Dermis microvascular lymphatic vessel endothelial cell (primary cell): ENCODE measurements around the gene KRT79. TPM values are rescaled to one million over a fixed set of nuclear protein-coding genes. Genes with fewer than 3 reads are reported as not detected.

Experiments used
- DNase-seq, 2 donors: peaks; one replicate each; pipeline versions ENCODE4 v3.0.0 to v3.0.0-alpha.2; 2010; ENCODE audit warnings: low read depth in 2 of 2
- total RNA-seq: library from RNA; depleted of rRNA; stranded (reverse); fragments of >200 nt; gene quantifications from 2 replicates; pipeline ENCODE4 v1.2.1, GENCODE V29; 2014

The KRT79 gene
- total RNA-seq, 1 donor from 2014 or later: not detected

DNA sequence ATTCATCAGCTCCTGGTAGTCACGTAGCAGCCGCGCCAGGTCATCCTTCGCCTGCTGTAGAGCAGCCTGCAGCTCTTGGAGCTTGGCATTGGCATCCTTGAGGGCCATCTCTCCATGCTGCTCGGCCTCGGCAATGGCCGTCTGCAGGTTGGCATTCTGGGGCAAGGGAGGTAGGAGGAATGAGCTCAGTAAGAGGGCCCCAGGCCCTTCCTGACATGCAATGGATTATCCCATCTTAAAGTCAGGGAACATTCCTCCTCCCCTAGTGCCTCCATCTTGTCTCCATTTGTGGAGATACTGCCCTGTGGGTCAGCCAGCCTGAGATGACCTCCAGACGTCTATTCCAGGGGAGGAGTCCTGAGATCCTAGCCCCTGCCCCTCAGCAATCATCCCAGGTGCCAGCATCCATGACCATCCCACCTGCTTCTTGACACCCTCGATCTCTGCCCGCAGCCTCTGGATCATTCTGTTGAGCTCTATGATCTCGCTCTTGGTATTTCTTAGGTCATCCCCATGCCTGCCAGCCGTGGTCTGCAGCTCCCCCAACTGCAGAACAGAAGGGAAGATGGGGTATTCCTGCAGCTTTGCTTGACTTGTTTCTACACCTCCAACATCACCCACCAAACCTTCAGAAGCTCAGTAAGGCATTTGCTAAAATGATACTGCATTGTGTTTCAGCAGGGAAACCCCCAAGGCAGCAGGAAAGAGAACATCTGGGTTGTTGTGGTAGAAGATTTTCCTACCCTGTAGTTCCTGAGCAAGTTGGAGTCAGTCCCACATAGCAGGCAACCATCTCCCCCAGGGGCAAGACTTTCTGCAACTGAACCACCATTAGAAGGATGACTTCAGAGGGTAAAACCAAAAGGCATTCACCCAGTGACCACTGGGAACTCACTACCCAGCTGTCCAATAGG is 42.6 kb downstream of the KRT79 start:
- no peak for DNase-seq

GRCh38 chr12:52790427-52791270 is 43.5 kb downstream of the KRT79 start:
- no peak for DNase-seq

GRCh38 chr12:52789637-52790426 is 44.3 kb downstream of the KRT79 start:
- no peak for DNase-seq

- no peak for DNase-seq
These were observed 45.1 kb downstream of the KRT79 start for GRCh38 chr12:52788876-52789636.

GRCh38 chr12:52788192-52788875 is 45.8 kb downstream of the KRT79 start:
- DNase-seq: no peak

- no peak for DNase-seq
These were observed 46.6 kb downstream of the KRT79 start for GRCh38 chr12:52787324-52788191.

DNA sequence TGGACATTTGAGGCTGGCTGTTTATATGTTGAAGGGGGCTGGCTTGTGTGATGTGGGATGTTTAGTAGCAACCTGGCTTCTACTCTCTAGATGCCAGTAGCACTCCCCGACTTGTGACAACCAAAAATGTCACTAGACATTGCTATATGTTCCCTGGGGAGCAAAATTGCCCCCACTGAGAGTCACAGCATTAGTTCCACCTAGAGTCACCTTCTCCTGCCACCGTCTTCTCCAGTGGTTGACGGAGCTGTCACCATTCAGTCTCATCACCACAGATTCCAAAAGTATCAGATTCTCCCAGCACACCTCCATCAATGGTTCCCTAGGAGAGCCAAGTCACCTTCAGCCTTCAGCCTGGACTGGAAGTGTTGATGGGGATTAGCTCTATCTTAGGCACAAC is 49.2 kb downstream of the KRT79 start:
- DNase-seq: no peak

DNA sequence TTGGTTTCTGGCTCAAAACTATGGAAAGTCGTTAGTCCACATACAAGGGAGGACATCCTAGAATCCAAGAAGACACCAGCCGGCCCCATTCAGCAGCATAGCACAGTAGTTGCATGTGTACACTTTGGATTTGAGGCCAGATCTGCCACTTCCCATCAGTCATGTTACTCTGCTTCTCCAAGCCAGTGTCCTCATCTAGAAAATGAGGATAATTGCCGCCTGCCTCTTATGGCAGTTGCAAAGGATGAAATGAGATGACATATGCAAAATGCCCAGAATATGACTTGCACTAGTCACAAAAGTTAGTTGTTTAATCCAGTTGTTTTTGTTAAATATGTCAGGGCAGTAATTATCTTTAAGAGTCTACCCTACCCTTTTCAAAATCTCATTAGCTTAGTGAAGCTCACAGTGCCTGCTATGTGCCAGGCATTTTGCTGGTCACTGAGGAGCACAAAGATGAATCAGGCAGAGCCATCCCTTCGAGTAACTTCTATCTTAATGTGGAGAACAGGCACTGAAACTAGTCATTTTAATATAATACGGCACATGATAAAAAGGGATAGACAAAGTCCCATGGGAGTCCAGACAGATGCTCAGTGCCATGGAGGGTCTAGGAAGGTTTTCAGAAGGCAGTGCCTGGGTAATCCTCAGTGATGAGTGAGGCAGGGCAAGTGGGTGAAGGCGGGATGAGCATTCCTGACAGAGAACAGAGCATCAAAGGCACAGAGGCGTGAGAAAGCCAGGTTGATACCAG is 50.4 kb downstream of the KRT79 start:
- DNase-seq: no peak

GRCh38 chr12:52782502-52782901 is 51.6 kb downstream of the KRT79 start:
- DNase-seq: no peak

DNA sequence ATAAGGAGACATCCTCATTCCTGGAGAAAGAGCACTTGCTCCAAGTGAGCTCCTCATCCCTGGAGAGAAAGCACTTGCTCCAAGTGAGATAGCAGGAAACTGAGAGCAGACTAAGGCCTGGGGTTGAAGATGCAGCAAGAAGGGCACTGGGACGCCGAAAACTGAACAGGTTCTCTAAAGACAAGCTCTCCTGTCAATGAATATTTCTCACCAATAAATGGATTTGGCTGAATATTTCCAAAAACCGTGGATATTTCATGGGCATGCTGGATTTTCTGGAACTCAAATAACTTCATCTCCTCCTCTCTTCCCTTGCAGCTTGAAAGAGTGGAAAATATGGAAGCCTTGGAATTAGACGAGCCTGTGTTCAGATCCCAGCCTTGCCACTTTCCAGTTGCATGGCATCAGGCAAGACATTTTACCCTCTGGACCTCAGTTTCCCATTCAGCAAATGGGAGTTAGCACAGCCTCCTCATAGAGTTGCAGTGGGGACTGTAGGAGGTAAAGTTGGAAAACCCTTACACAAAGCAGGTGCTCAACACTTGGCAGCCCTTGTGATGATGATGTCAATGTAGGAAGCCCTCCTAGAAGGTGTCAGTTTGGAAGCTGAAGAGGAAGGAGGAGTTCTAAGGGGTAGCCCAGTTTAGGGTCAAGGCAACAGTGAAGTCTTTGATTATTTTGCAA is 52.6 kb downstream of the KRT79 start:
- no peak for DNase-seq

DNA sequence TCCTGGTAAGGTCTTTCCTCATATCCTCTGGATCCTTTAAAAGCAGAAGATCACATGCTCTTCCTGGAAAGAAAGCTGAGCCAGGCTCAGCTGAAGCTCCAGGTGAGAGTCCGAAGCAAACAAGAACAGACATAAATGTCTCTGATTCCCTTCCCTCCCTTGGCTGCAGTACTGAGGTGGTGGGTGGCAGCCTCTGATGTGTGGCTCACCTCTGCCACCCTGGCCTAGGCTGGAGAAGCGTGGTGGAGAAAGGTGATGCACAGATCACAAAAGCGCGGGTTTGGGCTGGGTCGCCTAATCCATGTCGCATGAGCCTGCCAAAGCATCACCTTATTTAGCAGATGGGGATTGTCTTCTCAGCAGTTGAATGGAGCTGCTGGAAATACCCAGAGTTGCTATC is 54.2 kb downstream of the KRT79 start:
- DNase-seq: no peak

- no peak for DNase-seq
These were observed 55.3 kb downstream of the KRT79 start for GRCh38 chr12:52778833-52779232.

GRCh38 chr12:52777566-52777965 is 56.5 kb downstream of the KRT79 start:
- DNase-seq: no peak

- DNase-seq: no peak
These were observed 57.2 kb downstream of the KRT79 start, which contains the start of gene KRT76 for GRCh38 chr12:52776913-52777395. Gene KRT76, minus strand, starts transcription at chr12:52777345. Its CDS starts 54 bp downstream, at chr12:52777291.

GRCh38 chr12:52776435-52776834 is 57.7 kb downstream of the KRT79 start:
- DNase-seq: no peak

DNA sequence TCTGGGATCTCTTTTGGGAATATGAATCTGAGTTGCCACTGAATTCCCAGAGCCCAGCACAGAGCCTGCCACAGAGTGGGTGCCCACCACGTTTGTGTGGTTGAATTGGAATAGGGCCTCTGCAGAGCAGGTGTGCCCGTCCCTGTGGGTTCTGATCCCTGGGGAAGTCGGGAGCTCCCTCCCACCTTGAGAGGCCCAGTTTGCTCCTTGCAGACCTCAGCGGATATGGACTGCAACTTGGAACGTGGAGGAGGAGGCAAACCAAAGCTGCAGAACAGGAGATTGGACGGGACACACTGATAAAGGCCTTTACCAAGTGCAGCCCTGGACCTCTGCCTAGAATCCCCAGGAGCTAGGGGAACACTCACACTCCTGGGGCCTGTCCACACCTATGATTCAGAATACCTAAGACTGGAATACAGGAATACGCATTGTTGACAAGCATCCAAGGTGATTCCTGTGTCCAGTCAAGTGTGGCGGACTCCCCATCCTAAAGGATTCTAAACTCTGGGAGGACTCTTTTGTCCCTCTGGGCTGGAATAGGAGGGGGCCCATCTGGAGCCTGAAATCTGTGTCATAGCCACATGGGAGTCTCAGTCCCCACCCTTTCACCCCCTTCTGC is 59.4 kb downstream of the KRT79 start:
- DNase-seq: no peak

DNA sequence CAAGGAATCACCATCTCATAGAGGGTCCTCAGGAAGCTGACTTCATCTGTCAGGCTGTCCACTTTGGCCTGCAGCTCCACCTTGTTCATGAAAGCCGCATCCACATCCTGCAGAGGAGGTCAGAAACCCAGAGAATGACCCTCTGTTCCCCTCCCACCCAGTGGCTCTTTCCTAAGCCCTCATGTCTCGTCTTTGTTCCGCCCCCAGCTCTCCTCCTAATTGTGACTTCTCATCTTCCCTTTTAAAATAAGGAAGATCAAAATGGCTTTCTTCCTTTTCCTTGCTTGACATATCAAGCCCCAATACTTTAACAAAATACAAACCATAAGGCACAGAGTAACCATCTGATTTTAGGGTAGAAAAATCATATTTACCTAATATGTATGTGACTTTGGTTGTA is 61.3 kb downstream of the KRT79 start:
- no peak for DNase-seq
